ENCODE results near the gene RAB20.

Gene RAB20

GRCh38 chr13:110528371-110528770, 33.2 kb downstream of the RAB20 start:
- H3K27me3 ChIP-seq: peaks cover 22% of the 10 kb centered on the region
- no peak for TF ChIP-seq CTCF (IDR thresholded peaks at IDR 0.05; ENCODE audit: low read depth, low read length)
- no peaks in the 10 kb centered on the region for H3K9me3 ChIP-seq
- DNase-seq: no peak
- H3K36me3 ChIP-seq: no peaks in the 10 kb centered on the region
- no peaks in the 10 kb centered on the region for H3K4me1 ChIP-seq
- H3K4me3 ChIP-seq (ENCODE audit: low read depth, low read length): no peak overlapping the region

DNA sequence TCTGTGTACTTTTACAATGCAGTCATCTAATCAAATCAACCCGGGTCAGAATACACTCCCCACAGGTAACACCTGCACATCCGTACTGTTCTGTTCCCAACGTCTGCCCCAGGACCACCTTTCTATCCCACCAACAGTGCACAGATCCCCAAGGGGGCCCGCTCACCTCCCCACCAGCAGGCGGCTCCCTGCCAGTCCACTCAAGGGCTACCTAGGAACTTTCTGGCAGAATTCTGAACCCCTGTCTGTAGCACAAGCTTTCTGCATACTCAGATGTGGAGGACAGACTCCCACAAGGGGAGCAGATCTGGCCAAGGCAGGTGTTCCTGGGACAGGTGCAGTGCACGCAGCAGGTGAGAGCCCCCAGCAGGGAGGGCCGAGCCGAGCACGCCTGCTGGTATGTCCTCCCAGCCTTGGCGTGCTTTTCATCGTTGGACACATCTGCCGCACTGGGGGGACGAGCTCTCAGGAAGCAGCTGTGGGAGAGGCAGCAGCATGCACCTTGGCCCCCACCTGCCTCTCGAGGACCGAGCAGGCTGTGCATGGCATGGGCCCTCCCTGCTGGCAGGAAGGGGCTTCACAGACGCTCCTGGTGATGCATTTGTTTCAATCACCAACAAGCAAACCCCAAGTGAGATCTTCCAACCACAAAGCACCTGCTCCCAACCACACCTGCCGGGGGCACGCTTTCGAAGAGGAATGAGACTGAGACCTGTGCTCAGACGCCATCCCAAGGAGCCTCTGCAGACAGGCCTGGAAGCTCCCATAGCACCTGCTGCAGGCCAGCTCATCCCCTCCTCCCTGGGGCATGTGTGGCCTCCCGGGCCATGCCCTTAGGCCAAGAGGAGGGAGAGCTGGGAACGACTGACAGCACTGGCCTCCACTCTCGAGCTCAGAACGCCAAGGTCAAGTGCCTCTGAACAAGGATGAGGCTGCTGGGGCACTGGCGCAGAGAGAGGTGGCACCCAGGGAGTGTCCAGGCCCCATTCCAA, 35.9 kb downstream of the RAB20 start:
- Histone ChIP-seq H3K4me3 (ENCODE audit: low read depth, low read length) (no peak overlapping the region), H3K4me1 (no peaks in the 10 kb centered on the region), H3K36me3 (no peaks in the 10 kb centered on the region), H3K9me3 (no peaks in the 10 kb centered on the region), H3K27me3 (peaks cover 22% of the 10 kb centered on the region)
- no peak for DNase-seq
- no peak for TF ChIP-seq CTCF (IDR thresholded peaks at IDR 0.05; ENCODE audit: low read depth, low read length)

DNA sequence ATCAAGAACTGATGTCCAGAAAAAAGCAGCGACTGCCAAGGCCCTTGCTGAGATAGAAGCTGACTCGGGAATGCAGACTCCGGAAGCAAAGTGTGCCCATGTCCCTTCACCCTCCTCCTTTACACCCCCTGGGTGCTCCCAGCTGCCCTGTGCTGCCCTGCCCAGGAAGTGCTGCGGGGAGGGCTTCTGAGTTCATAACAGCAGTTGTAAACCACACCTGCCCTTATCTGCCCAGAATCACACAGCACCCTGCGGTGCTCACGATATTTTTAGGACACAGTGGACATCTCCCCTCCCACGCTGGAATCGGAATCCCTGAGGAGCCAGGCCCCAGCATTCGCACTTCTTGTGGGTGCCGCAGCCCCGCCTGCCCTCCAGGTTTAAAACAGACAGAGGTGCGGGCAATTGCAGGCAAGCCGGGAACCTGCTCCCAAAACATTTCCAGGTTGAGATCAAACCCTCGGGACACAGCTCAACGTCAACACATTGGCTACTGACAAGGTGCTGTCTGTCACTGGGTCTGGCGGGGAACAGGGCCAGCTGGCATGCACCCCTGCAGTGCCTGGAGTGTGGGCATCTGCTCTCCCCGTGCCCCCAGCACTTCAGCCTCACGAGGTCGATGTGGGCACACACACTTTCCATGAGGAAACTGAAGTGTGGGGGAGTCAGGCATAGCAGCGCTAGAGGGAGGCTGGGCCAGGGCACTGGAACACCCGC, 36.8 kb downstream of the RAB20 start:
- H3K27me3 ChIP-seq: peaks cover 22% of the 10 kb centered on the region
- H3K4me1 ChIP-seq: no peaks in the 10 kb centered on the region
- TF ChIP-seq CTCF (IDR thresholded peaks at IDR 0.05; ENCODE audit: low read depth, low read length): no peak
- no peak overlapping the region for H3K4me3 ChIP-seq (ENCODE audit: low read depth, low read length)
- no peaks in the 10 kb centered on the region for H3K36me3 ChIP-seq
- H3K9me3 ChIP-seq: no peaks in the 10 kb centered on the region
- DNase-seq: no peak

- TF ChIP-seq CTCF (IDR thresholded peaks at IDR 0.05; ENCODE audit: low read depth, low read length): no peak
- no peaks in the 10 kb centered on the region for H3K36me3 ChIP-seq
- no peak overlapping the region for H3K4me3 ChIP-seq (ENCODE audit: low read depth, low read length)
- no peaks in the 10 kb centered on the region for H3K9me3 ChIP-seq
- H3K4me1 ChIP-seq: no peaks in the 10 kb centered on the region
- peaks cover 22% of the 10 kb centered on the region for H3K27me3 ChIP-seq
- no peak for DNase-seq
Observed at GRCh38 chr13:110523838-110524540, 37.5 kb downstream of the RAB20 start.

GRCh38 chr13:110523180-110523579, 38.3 kb downstream of the RAB20 start:
- Histone ChIP-seq H3K4me1 (no peaks in the 10 kb centered on the region), H3K4me3 (ENCODE audit: low read depth, low read length) (no peak overlapping the region)

More at GRCh38 chr13:110523180-110523579, 38.3 kb downstream of the RAB20 start:
- Histone ChIP-seq H3K36me3 (no peaks in the 10 kb centered on the region), H3K27me3 (peaks cover 22% of the 10 kb centered on the region), H3K9me3 (no peaks in the 10 kb centered on the region)
- no peak for DNase-seq
- TF ChIP-seq CTCF (IDR thresholded peaks at IDR 0.05; ENCODE audit: low read depth, low read length): no peak
